ENCODE measurements around the gene OBSL1. TPM values are rescaled to one million over a fixed set of nuclear protein-coding genes. Genes with fewer than 3 reads are reported as not detected.

Gene OBSL1
- total and polyA plus RNA-seq, 4 donors = 53.3 to 178 (median 146) TPM

GRCh38 chr2:219569041-219569440, 2.3 kb downstream of the OBSL1 start:
- H3K9me3 ChIP-seq (ENCODE audit: control insufficient read depth, insufficient read depth, low read length) = no peaks in the 10 kb centered on the region
- no peaks in the 10 kb centered on the region for H3K27me3 ChIP-seq (ENCODE audit: control insufficient read depth, insufficient read depth, low read length)
- 82% methylated on average over 3 of the region's 6 CpGs for WGBS (ENCODE audit: insufficient coverage)
- DNase-seq (ENCODE audit: low read depth in 4 of 6, low spot score in 6 of 6) = no peak
- H3K27ac ChIP-seq (ENCODE audit: low read depth, low read length) = no peak overlapping the region
- peaks cover 19% of the 10 kb centered on the region for H3K4me1 ChIP-seq (ENCODE audit: control insufficient read depth, insufficient read depth, low read length)
- no peak overlapping the region for H3K4me3 ChIP-seq (ENCODE audit: low read depth, low read length)
- H3K36me3 ChIP-seq (ENCODE audit: control insufficient read depth, insufficient read depth, low read length) = peaks cover 46% of the 10 kb centered on the region

GRCh38 chr2:219567791-219568361, 3.5 kb downstream of the OBSL1 start:
- 87% methylated on average over 34 of the region's 35 CpGs for WGBS (ENCODE audit: insufficient coverage)
- no peak for DNase-seq (ENCODE audit: low read depth in 4 of 6, low spot score in 6 of 6)
- H3K4me1 ChIP-seq (ENCODE audit: control insufficient read depth, insufficient read depth, low read length) = peaks cover 19% of the 10 kb centered on the region
- H3K27me3 ChIP-seq (ENCODE audit: control insufficient read depth, insufficient read depth, low read length) = no peaks in the 10 kb centered on the region
- H3K36me3 ChIP-seq (ENCODE audit: control insufficient read depth, insufficient read depth, low read length) = peaks cover 58% of the 10 kb centered on the region
- H3K9me3 ChIP-seq (ENCODE audit: control insufficient read depth, insufficient read depth, low read length) = no peaks in the 10 kb centered on the region
- H3K4me3 ChIP-seq (ENCODE audit: low read depth, low read length) = no peak overlapping the region
- H3K27ac ChIP-seq (ENCODE audit: low read depth, low read length) = no peak overlapping the region

- WGBS (ENCODE audit: insufficient coverage) = 92% methylated on average over 18 of the region's 18 CpGs
- no peak for DNase-seq (ENCODE audit: low read depth in 4 of 6, low spot score in 6 of 6)
- Histone ChIP-seq H3K4me3 (ENCODE audit: low read depth, low read length) (no peak overlapping the region), H3K27me3 (ENCODE audit: control insufficient read depth, insufficient read depth, low read length) (no peaks in the 10 kb centered on the region), H3K4me1 (ENCODE audit: control insufficient read depth, insufficient read depth, low read length) (peaks cover 15% of the 10 kb centered on the region), H3K27ac (ENCODE audit: low read depth, low read length) (no peak overlapping the region), H3K9me3 (ENCODE audit: control insufficient read depth, insufficient read depth, low read length) (no peaks in the 10 kb centered on the region), H3K36me3 (ENCODE audit: control insufficient read depth, insufficient read depth, low read length) (peaks cover 65% of the 10 kb centered on the region)
Measured at GRCh38 chr2:219567131-219567530, 4.2 kb downstream of the OBSL1 start.

GRCh38 chr2:219566640-219567039, 4.7 kb downstream of the OBSL1 start:
- Histone ChIP-seq H3K36me3 (ENCODE audit: control insufficient read depth, insufficient read depth, low read length) (peaks cover 70% of the 10 kb centered on the region), H3K4me3 (ENCODE audit: low read depth, low read length) (no peak overlapping the region), H3K9me3 (ENCODE audit: control insufficient read depth, insufficient read depth, low read length) (no peaks in the 10 kb centered on the region), H3K27ac (ENCODE audit: low read depth, low read length) (no peak overlapping the region), H3K4me1 (ENCODE audit: control insufficient read depth, insufficient read depth, low read length) (peaks cover 10% of the 10 kb centered on the region), H3K27me3 (ENCODE audit: control insufficient read depth, insufficient read depth, low read length) (no peaks in the 10 kb centered on the region)
- no peak for DNase-seq (ENCODE audit: low read depth in 4 of 6, low spot score in 6 of 6)
- 97% methylated on average over 10 of the region's 11 CpGs for WGBS (ENCODE audit: insufficient coverage)

GRCh38 chr2:219565130-219566080, 5.9 kb downstream of the OBSL1 start:
- Histone ChIP-seq H3K9me3 (ENCODE audit: control insufficient read depth, insufficient read depth, low read length) (no peaks in the 10 kb centered on the region), H3K36me3 (ENCODE audit: control insufficient read depth, insufficient read depth, low read length) (peaks cover 82% of the 10 kb centered on the region), H3K27ac (ENCODE audit: low read depth, low read length) (no peak overlapping the region), H3K4me3 (ENCODE audit: low read depth, low read length) (no peak overlapping the region), H3K4me1 (ENCODE audit: control insufficient read depth, insufficient read depth, low read length) (peaks cover 17% of the 10 kb centered on the region), H3K27me3 (ENCODE audit: control insufficient read depth, insufficient read depth, low read length) (no peaks in the 10 kb centered on the region)
- no peak for DNase-seq (ENCODE audit: low read depth in 4 of 6, low spot score in 6 of 6)
- 74% methylated on average over 16 of the region's 21 CpGs for whole genome bisulfite sequencing (ENCODE audit: insufficient coverage)

GRCh38 chr2:219563271-219563928, 7.9 kb downstream of the OBSL1 start:
- H3K27me3 ChIP-seq (ENCODE audit: control insufficient read depth, insufficient read depth, low read length) = no peaks in the 10 kb centered on the region
- no peak overlapping the region for H3K4me3 ChIP-seq (ENCODE audit: low read depth, low read length)
- H3K4me1 ChIP-seq (ENCODE audit: control insufficient read depth, insufficient read depth, low read length) = peaks cover 11% of the 10 kb centered on the region
- no peak overlapping the region for H3K27ac ChIP-seq (ENCODE audit: low read depth, low read length)
- no peaks in the 10 kb centered on the region for H3K9me3 ChIP-seq (ENCODE audit: control insufficient read depth, insufficient read depth, low read length)
- H3K36me3 ChIP-seq (ENCODE audit: control insufficient read depth, insufficient read depth, low read length) = peaks cover 84% of the 10 kb centered on the region
- DNase-seq (ENCODE audit: low read depth in 4 of 6, low spot score in 6 of 6) = no peak
- WGBS (ENCODE audit: insufficient coverage) = 92% methylated on average over 16 of the region's 20 CpGs

- no peak for DNase-seq (ENCODE audit: low read depth in 4 of 6, low spot score in 6 of 6)
- Histone ChIP-seq H3K36me3 (ENCODE audit: control insufficient read depth, insufficient read depth, low read length) (peaks cover 85% of the 10 kb centered on the region), H3K27me3 (ENCODE audit: control insufficient read depth, insufficient read depth, low read length) (no peaks in the 10 kb centered on the region), H3K9me3 (ENCODE audit: control insufficient read depth, insufficient read depth, low read length) (no peaks in the 10 kb centered on the region), H3K27ac (ENCODE audit: low read depth, low read length) (no peak overlapping the region), H3K4me3 (ENCODE audit: low read depth, low read length) (no peak overlapping the region), H3K4me1 (ENCODE audit: control insufficient read depth, insufficient read depth, low read length) (peaks cover 11% of the 10 kb centered on the region)
- 87% methylated on average over 34 of the region's 35 CpGs for WGBS (ENCODE audit: insufficient coverage)
Measured at GRCh38 chr2:219562049-219563020, 9.0 kb downstream of the OBSL1 start.

GRCh38 chr2:219561179-219562048, 9.9 kb downstream of the OBSL1 start:
- H3K9me3 ChIP-seq (ENCODE audit: control insufficient read depth, insufficient read depth, low read length) = no peaks in the 10 kb centered on the region
- H3K4me1 ChIP-seq (ENCODE audit: control insufficient read depth, insufficient read depth, low read length) = peaks cover 11% of the 10 kb centered on the region
- H3K4me3 ChIP-seq (ENCODE audit: low read depth, low read length) = no peak overlapping the region
- peaks cover 84% of the 10 kb centered on the region for H3K36me3 ChIP-seq (ENCODE audit: control insufficient read depth, insufficient read depth, low read length)
- H3K27ac ChIP-seq (ENCODE audit: low read depth, low read length) = no peak overlapping the region
- H3K27me3 ChIP-seq (ENCODE audit: control insufficient read depth, insufficient read depth, low read length) = no peaks in the 10 kb centered on the region
- 79% methylated on average over 24 of the region's 24 CpGs for WGBS (ENCODE audit: insufficient coverage)
- no peak for DNase-seq (ENCODE audit: low read depth in 4 of 6, low spot score in 6 of 6)
